Osteoblast (primary cell): ENCODE measurements around the gene SCPEP1. TPM values are rescaled to one million over a fixed set of nuclear protein-coding genes. Genes with fewer than 3 reads are reported as not detected.

ENCODE experiments used
- DNase-seq: peaks from one replicate; pipeline ENCODE4 v3.0.0; 2011; ENCODE audit warnings: low spot score, mixed read lengths; ENCODE audit not compliant: insufficient read length; ENCODE audit errors: missing footprints
- H2AFZ ChIP-seq: 2 replicates; pipeline ENCODE4 v1.6.0; 2011; ENCODE audit warnings: mild to moderate bottlenecking, low read length
- H3K27ac ChIP-seq: 2 replicates; pipeline ENCODE4 v1.5.1; 2011; ENCODE audit warnings: mild to moderate bottlenecking, low read depth, low read length, moderate library complexity
- H3K27me3 ChIP-seq: 2 replicates; pipeline ENCODE4 v1.6.0; 2012; ENCODE audit warnings: mild to moderate bottlenecking, control low read depth, inconsistent platforms, low read length, moderate library complexity; ENCODE audit not compliant: insufficient read depth
- H3K36me3 ChIP-seq: 2 replicates; pipeline ENCODE4 v1.5.1; 2011; ENCODE audit warnings: mild to moderate bottlenecking, low read length, control low read depth, moderate library complexity; ENCODE audit not compliant: insufficient read depth
- H3K4me1 ChIP-seq: 2 replicates; pipeline ENCODE4 v1.5.1; 2011; ENCODE audit warnings: mild to moderate bottlenecking, low read length, control low read depth, moderate library complexity; ENCODE audit not compliant: insufficient read depth
- H3K4me2 ChIP-seq: 2 replicates; pipeline ENCODE4 v1.6.0; 2011; ENCODE audit warnings: mild to moderate bottlenecking, low read length; ENCODE audit not compliant: insufficient read depth
- H3K4me3 ChIP-seq: fragments of 200-600 bp; sonication (generic); 3 replicates; pipeline ENCODE4 v1.5.1; 2012; ENCODE audit warnings: mild to moderate bottlenecking, low read length, inconsistent platforms; ENCODE audit not compliant: insufficient read depth
- H3K79me2 ChIP-seq: 2 replicates; pipeline ENCODE4 v1.6.0; 2012; ENCODE audit warnings: mild to moderate bottlenecking, low read length, control low read depth, inconsistent platforms; ENCODE audit not compliant: insufficient read depth
- H3K9me3 ChIP-seq: 2 replicates; pipeline ENCODE4 v1.5.1; 2011; ENCODE audit warnings: low read depth, low read length, control low read depth
- H4K20me1 ChIP-seq: 2 replicates; pipeline ENCODE4 v1.6.0; 2012; ENCODE audit warnings: mild to moderate bottlenecking, low read length, control low read depth; ENCODE audit not compliant: insufficient read depth
- CTCF ChIP-seq: IDR thresholded peaks from 2 replicates; pipeline ENCODE4 v1.5.1; 2011; ENCODE audit warnings: mild to moderate bottlenecking, low read depth, low read length, moderate library complexity; ENCODE audit errors: extremely low read depth
- total RNA-seq: library from RNA; depleted of rRNA; stranded (reverse); fragments of >200 nt; gene quantifications from 2 replicates; pipeline ENCODE4 v1.2.3, GENCODE V29; 2012

Gene SCPEP1
- total RNA-seq, 1 donor: 73.8 TPM

DNA sequence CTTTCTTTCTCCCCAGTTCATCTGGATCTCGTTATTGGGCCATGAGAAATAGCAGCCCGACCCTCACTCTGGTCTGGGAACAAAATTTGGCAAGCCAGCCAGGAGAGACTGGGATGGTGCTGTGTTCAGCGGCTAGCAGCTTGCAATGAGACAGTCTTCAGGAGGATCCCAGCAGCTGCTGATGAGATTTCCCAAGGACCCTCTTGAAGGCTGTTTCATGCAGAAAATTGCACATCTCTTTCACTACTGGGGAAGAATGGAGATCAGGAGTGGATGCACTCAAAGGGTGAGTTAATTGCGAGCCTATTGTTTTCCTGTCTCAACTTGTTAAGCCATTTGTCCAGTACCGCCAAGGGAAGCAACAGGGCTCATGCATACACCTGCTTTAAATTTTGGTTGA, 11.6 kb upstream of the SCPEP1 start:
- H2AFZ ChIP-seq: no peak overlapping the region
- no peak overlapping the region for H3K4me2 ChIP-seq
- no peaks in the 10 kb centered on the region for H3K9me3 ChIP-seq
- no peaks in the 10 kb centered on the region for H3K36me3 ChIP-seq
- DNase-seq: no peak
- H4K20me1 ChIP-seq: no peaks in the 10 kb centered on the region
- no peak for TF ChIP-seq CTCF
- H3K27ac ChIP-seq: no peak overlapping the region
- no peaks in the 10 kb centered on the region for H3K4me1 ChIP-seq
- H3K79me2 ChIP-seq: no peaks in the 10 kb centered on the region
- H3K27me3 ChIP-seq: no peaks in the 10 kb centered on the region
- no peak overlapping the region for H3K4me3 ChIP-seq

- no peaks in the 10 kb centered on the region for H3K4me1 ChIP-seq
- no peak overlapping the region for H3K27ac ChIP-seq
- TF ChIP-seq CTCF: no peak
- H4K20me1 ChIP-seq: no peaks in the 10 kb centered on the region
- H2AFZ ChIP-seq: no peak overlapping the region
- no peaks in the 10 kb centered on the region for H3K9me3 ChIP-seq
- H3K79me2 ChIP-seq: no peaks in the 10 kb centered on the region
- no peak for DNase-seq
- peaks cover 10% of the 10 kb centered on the region for H3K27me3 ChIP-seq
- H3K4me2 ChIP-seq: no peak overlapping the region
- H3K36me3 ChIP-seq: no peaks in the 10 kb centered on the region
- H3K4me3 ChIP-seq: no peak overlapping the region
Measured at GRCh38 chr17:56970974-56971373, 7.0 kb upstream of the SCPEP1 start.

DNA sequence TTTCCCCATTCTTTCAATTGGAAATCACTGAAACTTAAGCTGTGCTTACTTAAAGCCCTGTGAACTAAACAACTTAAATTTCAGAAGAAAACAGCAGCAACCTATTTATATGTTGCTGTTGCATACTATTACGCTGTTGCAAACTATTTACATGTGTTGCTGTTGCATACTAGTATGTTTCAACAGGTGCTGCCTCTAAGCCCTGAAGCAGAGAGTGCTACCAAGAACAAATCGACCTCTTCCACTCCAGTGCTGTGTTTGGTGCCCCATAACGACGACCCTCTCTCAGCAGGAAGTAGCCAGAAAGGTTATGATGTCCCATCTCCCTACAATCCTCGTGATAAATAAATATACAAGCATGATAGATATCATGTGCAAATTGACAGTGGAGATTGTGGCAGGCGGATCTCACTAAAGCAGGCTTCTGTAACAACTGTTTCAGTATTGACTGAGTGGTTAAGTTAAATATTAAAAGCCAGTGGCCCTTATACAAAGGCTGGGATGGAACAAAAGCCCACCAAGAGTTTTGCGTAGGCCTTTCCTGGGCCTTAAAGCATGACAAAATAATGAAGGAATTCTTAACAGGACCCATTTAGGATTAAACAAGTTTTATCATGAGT, 5.7 kb upstream of the SCPEP1 start:
- H3K27ac ChIP-seq: no peak overlapping the region
- H3K4me2 ChIP-seq: no peak overlapping the region
- no peak for DNase-seq
- no peaks in the 10 kb centered on the region for H3K36me3 ChIP-seq
- H3K9me3 ChIP-seq: no peaks in the 10 kb centered on the region
- H4K20me1 ChIP-seq: no peaks in the 10 kb centered on the region
- H3K79me2 ChIP-seq: no peaks in the 10 kb centered on the region
- no peaks in the 10 kb centered on the region for H3K4me1 ChIP-seq
- H3K27me3 ChIP-seq: peaks cover 13% of the 10 kb centered on the region
- TF ChIP-seq CTCF: no peak
- H2AFZ ChIP-seq: no peak overlapping the region
- H3K4me3 ChIP-seq: no peak overlapping the region

GRCh38 chr17:56973520-56973919, 4.4 kb upstream of the SCPEP1 start:
- TF ChIP-seq CTCF: no peak
- Histone ChIP-seq H3K27me3 (peaks cover 13% of the 10 kb centered on the region), H3K36me3 (no peaks in the 10 kb centered on the region), H4K20me1 (no peaks in the 10 kb centered on the region), H3K4me1 (peaks cover 7% of the 10 kb centered on the region), H3K4me2 (no peak overlapping the region), H3K27ac (no peak overlapping the region), H2AFZ (no peak overlapping the region), H3K79me2 (no peaks in the 10 kb centered on the region), H3K4me3 (no peak overlapping the region), H3K9me3 (no peaks in the 10 kb centered on the region)
- no peak for DNase-seq
